ENCODE results near the gene FOCAD. TPM values are rescaled to one million over a fixed set of nuclear protein-coding genes. Genes with fewer than 3 reads are reported as not detected.
"Not testable (repeated sequence)": the region's sequence is repeated elsewhere in the genome, so short reads cannot be mapped to it uniquely, and the experiment has no call there.

FOCAD gene
- total RNA-seq, 1 donor from 2014 or later, result 104 TPM

- DNase-seq, result no peak
- H3K4me1 Mint-ChIP-seq (ENCODE audit: low read depth, unreplicated experiment), result no peaks in the 10 kb centered on the region
- TF ChIP-seq, protein P1, sequence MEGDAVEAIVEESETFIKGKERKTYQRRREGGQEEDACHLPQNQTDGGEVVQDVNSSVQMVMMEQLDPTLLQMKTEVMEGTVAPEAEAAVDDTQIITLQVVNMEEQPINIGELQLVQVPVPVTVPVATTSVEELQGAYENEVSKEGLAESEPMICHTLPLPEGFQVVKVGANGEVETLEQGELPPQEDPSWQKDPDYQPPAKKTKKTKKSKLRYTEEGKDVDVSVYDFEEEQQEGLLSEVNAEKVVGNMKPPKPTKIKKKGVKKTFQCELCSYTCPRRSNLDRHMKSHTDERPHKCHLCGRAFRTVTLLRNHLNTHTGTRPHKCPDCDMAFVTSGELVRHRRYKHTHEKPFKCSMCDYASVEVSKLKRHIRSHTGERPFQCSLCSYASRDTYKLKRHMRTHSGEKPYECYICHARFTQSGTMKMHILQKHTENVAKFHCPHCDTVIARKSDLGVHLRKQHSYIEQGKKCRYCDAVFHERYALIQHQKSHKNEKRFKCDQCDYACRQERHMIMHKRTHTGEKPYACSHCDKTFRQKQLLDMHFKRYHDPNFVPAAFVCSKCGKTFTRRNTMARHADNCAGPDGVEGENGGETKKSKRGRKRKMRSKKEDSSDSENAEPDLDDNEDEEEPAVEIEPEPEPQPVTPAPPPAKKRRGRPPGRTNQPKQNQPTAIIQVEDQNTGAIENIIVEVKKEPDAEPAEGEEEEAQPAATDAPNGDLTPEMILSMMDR (IDR thresholded peaks at IDR 0.05; ENCODE audit: partially characterized antibody, unreplicated experiment), result no peak
- no peaks in the 10 kb centered on the region for H3K36me3 Mint-ChIP-seq (ENCODE audit: unreplicated experiment)
- H3K4me3 Mint-ChIP-seq (ENCODE audit: unreplicated experiment), result no peak overlapping the region
- H3K9me3 Mint-ChIP-seq (ENCODE audit: unreplicated experiment), result no peaks in the 10 kb centered on the region
- H3K27me3 Mint-ChIP-seq (ENCODE audit: unreplicated experiment), result no peaks in the 10 kb centered on the region
- no peak overlapping the region for H3K27ac Mint-ChIP-seq (ENCODE audit: unreplicated experiment)
Observed at GRCh38 chr9:20948703-20949102, 264.6 kb downstream of the FOCAD start.

GRCh38 chr9:20950707-20951106, 266.6 kb downstream of the FOCAD start:
- no peaks in the 10 kb centered on the region for H3K4me1 Mint-ChIP-seq (ENCODE audit: low read depth, unreplicated experiment)
- H3K4me3 Mint-ChIP-seq (ENCODE audit: unreplicated experiment), result no peak overlapping the region
- no peaks in the 10 kb centered on the region for H3K9me3 Mint-ChIP-seq (ENCODE audit: unreplicated experiment)
- no peaks in the 10 kb centered on the region for H3K36me3 Mint-ChIP-seq (ENCODE audit: unreplicated experiment)
- H3K27ac Mint-ChIP-seq (ENCODE audit: unreplicated experiment), result no peak overlapping the region
- H3K27me3 Mint-ChIP-seq (ENCODE audit: unreplicated experiment), result no peaks in the 10 kb centered on the region
- no peak for DNase-seq
- TF ChIP-seq, protein P1 (IDR thresholded peaks at IDR 0.05; ENCODE audit: partially characterized antibody, unreplicated experiment), result no peak

DNA sequence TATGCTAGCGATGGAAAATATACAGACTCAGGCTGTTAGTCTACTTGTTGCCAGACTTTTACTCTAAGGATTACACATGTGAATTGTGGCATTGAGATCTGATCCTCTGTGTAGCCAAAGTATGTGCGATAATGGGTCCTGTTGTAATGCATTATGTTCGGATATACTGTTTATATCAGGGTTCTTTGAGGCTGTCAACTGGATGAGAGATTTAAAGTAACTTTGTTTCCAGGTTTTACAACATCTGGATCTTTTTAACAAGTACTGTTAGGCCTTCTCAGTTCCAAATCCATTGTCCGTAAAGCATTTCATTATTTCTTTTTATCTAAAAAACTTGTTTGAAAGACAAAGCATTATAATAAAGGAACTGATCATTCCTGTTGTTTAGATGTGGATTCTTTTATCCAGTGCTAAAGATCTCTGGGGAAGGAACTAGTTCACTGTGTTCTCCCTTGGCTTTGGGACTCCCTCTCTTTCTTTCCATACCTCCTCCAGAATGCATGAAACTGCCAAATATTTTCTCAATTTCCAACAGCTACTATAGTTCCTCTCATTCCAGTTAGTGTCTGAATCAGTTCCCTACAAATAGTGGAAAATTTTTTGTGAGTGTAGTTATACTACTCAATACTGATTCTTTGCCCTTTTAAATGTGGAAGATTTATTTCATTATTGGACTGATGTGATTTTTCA, 278.6 kb downstream of the FOCAD start:
- H3K27me3 Mint-ChIP-seq (ENCODE audit: unreplicated experiment), result no peaks in the 10 kb centered on the region
- no peaks in the 10 kb centered on the region for H3K9me3 Mint-ChIP-seq (ENCODE audit: unreplicated experiment)
- TF ChIP-seq, protein P1 (IDR thresholded peaks at IDR 0.05; ENCODE audit: partially characterized antibody, unreplicated experiment), result no peak
- DNase-seq, result no peak
- H3K4me3 Mint-ChIP-seq (ENCODE audit: unreplicated experiment), result no peak overlapping the region
- no peak overlapping the region for H3K27ac Mint-ChIP-seq (ENCODE audit: unreplicated experiment)
- peaks cover 4% of the 10 kb centered on the region for H3K36me3 Mint-ChIP-seq (ENCODE audit: unreplicated experiment)
- H3K4me1 Mint-ChIP-seq (ENCODE audit: low read depth, unreplicated experiment), result no peaks in the 10 kb centered on the region

DNA sequence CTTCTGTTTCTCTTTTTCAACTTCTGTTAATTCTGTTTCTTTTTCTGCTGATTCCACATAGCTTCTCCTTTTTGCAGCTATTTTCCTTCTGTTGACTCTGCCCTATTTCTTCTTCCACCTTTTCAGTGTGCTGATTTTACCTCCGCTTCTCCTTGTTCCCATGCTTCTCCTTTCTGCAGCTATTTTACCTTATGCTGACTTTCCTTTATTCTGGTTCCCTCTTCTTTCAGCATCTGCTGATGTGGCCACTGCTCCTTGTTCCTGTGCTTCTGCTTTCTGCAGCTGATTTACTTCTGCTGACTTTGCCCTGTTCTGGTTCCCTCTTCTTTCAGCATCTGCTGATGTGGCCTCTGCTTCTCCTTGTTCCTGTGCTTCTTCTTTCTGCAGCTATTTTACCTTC, 288.6 kb downstream of the FOCAD start:
- H3K4me1 Mint-ChIP-seq (ENCODE audit: low read depth, unreplicated experiment), result no peaks in the 10 kb centered on the region
- H3K9me3 Mint-ChIP-seq (ENCODE audit: unreplicated experiment), result no peaks in the 10 kb centered on the region
- H3K27me3 Mint-ChIP-seq (ENCODE audit: unreplicated experiment), result peaks cover 2% of the 10 kb centered on the region
- no peak overlapping the region for H3K4me3 Mint-ChIP-seq (ENCODE audit: unreplicated experiment)
- H3K36me3 Mint-ChIP-seq (ENCODE audit: unreplicated experiment), result peaks cover 9% of the 10 kb centered on the region
- no peak for DNase-seq
- TF ChIP-seq, protein P1 (IDR thresholded peaks at IDR 0.05; ENCODE audit: partially characterized antibody, unreplicated experiment), result no peak
- H3K27ac Mint-ChIP-seq (ENCODE audit: unreplicated experiment), result no peak overlapping the region

- H3K36me3 Mint-ChIP-seq (ENCODE audit: unreplicated experiment); H3K27ac Mint-ChIP-seq (ENCODE audit: unreplicated experiment); DNase-seq; H3K27me3 Mint-ChIP-seq (ENCODE audit: unreplicated experiment); H3K4me3 Mint-ChIP-seq (ENCODE audit: unreplicated experiment); H3K9me3 Mint-ChIP-seq (ENCODE audit: unreplicated experiment); H3K4me1 Mint-ChIP-seq (ENCODE audit: low read depth, unreplicated experiment): not testable (repeated sequence)
Observed at GRCh38 chr9:20973246-20973947, 289.3 kb downstream of the FOCAD start.

DNA sequence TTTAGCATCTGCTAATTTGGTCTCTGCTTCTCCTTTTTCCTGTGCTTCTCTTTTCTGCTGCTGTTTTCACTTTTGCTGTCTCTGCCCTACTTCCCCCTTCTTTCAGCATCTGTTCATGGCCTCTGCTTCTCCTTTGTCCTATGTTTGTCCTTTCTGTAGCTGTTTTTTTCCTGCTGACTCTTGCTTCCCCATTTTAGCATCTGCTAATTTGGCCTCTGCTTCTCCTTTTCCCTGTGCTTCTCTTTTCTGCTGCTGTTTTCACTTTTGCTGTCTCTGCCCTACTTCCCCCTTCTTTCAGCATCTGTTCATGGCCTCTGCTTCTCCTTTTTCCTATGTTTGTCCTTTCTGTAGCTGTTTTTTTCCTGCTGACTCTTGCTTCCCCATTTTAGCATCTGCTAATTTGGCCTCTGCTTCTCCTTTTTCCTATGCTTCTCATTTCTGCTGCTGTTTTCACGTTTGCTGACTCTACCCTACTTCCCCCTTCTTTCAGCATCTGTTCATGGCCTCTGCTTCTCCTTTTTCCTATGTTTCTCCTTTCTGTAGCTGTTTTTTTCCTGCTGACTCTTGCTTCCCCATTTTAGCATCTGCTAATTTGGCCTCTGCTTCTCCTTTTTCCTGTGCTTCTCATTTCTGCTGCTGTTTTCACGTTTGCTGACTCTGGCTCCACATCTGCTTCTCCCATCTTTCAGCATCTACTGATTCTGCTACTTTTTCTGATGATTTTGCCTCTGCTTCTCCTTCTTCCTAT, 290.3 kb downstream of the FOCAD start:
- not testable (repeated sequence) for H3K27ac Mint-ChIP-seq (ENCODE audit: unreplicated experiment); H3K36me3 Mint-ChIP-seq (ENCODE audit: unreplicated experiment); DNase-seq; H3K27me3 Mint-ChIP-seq (ENCODE audit: unreplicated experiment); H3K9me3 Mint-ChIP-seq (ENCODE audit: unreplicated experiment); H3K4me1 Mint-ChIP-seq (ENCODE audit: low read depth, unreplicated experiment); H3K4me3 Mint-ChIP-seq (ENCODE audit: unreplicated experiment)
